Middle frontal gyrus (tissue), 1 donor: Measurements from ENCODE around the gene MVK.
"Not testable (repeated sequence)": the region's sequence is repeated elsewhere in the genome, so short reads cannot be mapped to it uniquely, and the experiment has no call there.

ENCODE experiments used
- DNase-seq: peaks from one replicate; pipeline ENCODE4 v3.0.0-alpha.2; 2015; ENCODE audit warnings: low spot score; ENCODE audit errors: extremely low spot score

Gene MVK

GRCh38 chr12:109588461-109589239 lies 15.1 kb downstream of the MVK start:
- DNase-seq, result no peak

- no peak for DNase-seq
Observed at GRCh38 chr12:109589240-109589590, 15.6 kb downstream of the MVK start.

GRCh38 chr12:109589691-109590245 lies 16.2 kb downstream of the MVK start:
- no peak for DNase-seq

- no peak for DNase-seq
Observed at GRCh38 chr12:109590566-109590965, 17.0 kb downstream of the MVK start.

GRCh38 chr12:109591041-109591440 lies 17.4 kb downstream of the MVK start:
- no peak for DNase-seq

GRCh38 chr12:109592195-109592904 lies 18.8 kb downstream of the MVK start:
- DNase-seq, result no peak

GRCh38 chr12:109592905-109593272 lies 19.3 kb downstream of the MVK start:
- no peak for DNase-seq

GRCh38 chr12:109594556-109595317 lies 21.1 kb downstream of the MVK start:
- DNase-seq, result no peak

- no peak for DNase-seq
Observed at GRCh38 chr12:109595321-109595902, 21.8 kb downstream of the MVK start.

- DNase-seq, result no peak
Observed at GRCh38 chr12:109596418-109597244, 23.0 kb downstream of the MVK start.

- no peak for DNase-seq
Observed at GRCh38 chr12:109597414-109597794, 23.8 kb downstream of the MVK start.

GRCh38 chr12:109597795-109598427 lies 24.3 kb downstream of the MVK start:
- DNase-seq, result peak; percentile 78

GRCh38 chr12:109598428-109598854 lies 24.8 kb downstream of the MVK start:
- DNase-seq, result no peak

GRCh38 chr12:109599087-109599486 lies 25.5 kb downstream of the MVK start:
- no peak for DNase-seq

GRCh38 chr12:109600481-109600880 lies 26.9 kb downstream of the MVK start:
- DNase-seq, result no peak

- no peak for DNase-seq
Observed at GRCh38 chr12:109600995-109601394, 27.4 kb downstream of the MVK start.

GRCh38 chr12:109601557-109601956 lies 28.0 kb downstream of the MVK start:
- no peak for DNase-seq

GRCh38 chr12:109602132-109602531 lies 28.5 kb downstream of the MVK start:
- DNase-seq, result not testable (repeated sequence)

GRCh38 chr12:109604132-109604585 lies 30.6 kb downstream of the MVK start:
- no peak for DNase-seq

GRCh38 chr12:109605016-109605415 lies 31.4 kb downstream of the MVK start:
- DNase-seq, result no peak
